ENCODE data around the gene PLXDC1.

DNA sequence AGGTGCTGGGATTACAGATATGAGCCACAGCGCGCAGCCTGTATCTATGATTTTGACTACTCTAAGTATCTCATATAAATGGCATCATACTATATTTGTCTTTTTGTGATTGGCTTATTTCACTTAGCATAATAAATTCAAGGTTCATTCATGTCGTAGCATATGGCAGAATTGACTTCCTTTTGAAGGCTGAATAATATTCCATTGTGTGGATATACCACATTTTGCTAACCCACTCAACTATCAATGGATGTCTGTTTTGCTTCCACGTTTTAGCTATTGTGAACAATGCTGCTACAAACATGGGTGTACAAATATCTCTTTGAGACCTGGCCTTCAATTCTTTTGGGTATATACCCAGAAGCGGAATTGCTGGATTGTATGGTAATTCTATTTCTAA is 10.1 kb downstream of the PLXDC1 start:
- TF ChIP-seq POLR2A (IDR thresholded peaks at IDR 0.05), result no peak
- TF ChIP-seq, protein P1, sequence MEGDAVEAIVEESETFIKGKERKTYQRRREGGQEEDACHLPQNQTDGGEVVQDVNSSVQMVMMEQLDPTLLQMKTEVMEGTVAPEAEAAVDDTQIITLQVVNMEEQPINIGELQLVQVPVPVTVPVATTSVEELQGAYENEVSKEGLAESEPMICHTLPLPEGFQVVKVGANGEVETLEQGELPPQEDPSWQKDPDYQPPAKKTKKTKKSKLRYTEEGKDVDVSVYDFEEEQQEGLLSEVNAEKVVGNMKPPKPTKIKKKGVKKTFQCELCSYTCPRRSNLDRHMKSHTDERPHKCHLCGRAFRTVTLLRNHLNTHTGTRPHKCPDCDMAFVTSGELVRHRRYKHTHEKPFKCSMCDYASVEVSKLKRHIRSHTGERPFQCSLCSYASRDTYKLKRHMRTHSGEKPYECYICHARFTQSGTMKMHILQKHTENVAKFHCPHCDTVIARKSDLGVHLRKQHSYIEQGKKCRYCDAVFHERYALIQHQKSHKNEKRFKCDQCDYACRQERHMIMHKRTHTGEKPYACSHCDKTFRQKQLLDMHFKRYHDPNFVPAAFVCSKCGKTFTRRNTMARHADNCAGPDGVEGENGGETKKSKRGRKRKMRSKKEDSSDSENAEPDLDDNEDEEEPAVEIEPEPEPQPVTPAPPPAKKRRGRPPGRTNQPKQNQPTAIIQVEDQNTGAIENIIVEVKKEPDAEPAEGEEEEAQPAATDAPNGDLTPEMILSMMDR (IDR thresholded peaks at IDR 0.05), result no peak
- TF ChIP-seq POLR2AphosphoS5 (IDR thresholded peaks at IDR 0.05), result no peak
